ENCODE data around the gene RPS18.
A peak's percentile ranks its signal among the peaks of the same experiment; 100 is the strongest.

Gene RPS18

GRCh38 chr6:33314943-33315792 lies 43.3 kb downstream of the RPS18 start:
- in situ Hi-C loops (cut with MboI; ENCODE audit: low sequenced_read_pairs, unreplicated experiment), result no loop called here
- DNase-seq (ENCODE audit: low spot score), result peak; percentile 31
- no peak for TF ChIP-seq CTCF (IDR thresholded peaks at IDR 0.05; ENCODE audit: borderline replicate concordance, control extremely low read depth, extremely low read depth, insufficient read depth, missing control alignments)

GRCh38 chr6:33315793-33316602 lies 44.1 kb downstream of the RPS18 start:
- TF ChIP-seq CTCF (IDR thresholded peaks at IDR 0.05; ENCODE audit: borderline replicate concordance, control extremely low read depth, extremely low read depth, insufficient read depth, missing control alignments), result no peak
- in situ Hi-C loops (cut with MboI; ENCODE audit: low sequenced_read_pairs, unreplicated experiment), result no loop called here
- DNase-seq (ENCODE audit: low spot score), result no peak

- no peak for TF ChIP-seq CTCF (IDR thresholded peaks at IDR 0.05; ENCODE audit: borderline replicate concordance, control extremely low read depth, extremely low read depth, insufficient read depth, missing control alignments)
- in situ Hi-C loops (cut with MboI; ENCODE audit: low sequenced_read_pairs, unreplicated experiment), result no loop called here
- no peak for DNase-seq (ENCODE audit: low spot score)
Observed at GRCh38 chr6:33316603-33317418, 44.9 kb downstream of the RPS18 start.

GRCh38 chr6:33317419-33317668 lies 45.5 kb downstream of the RPS18 start:
- no peak for TF ChIP-seq CTCF (IDR thresholded peaks at IDR 0.05; ENCODE audit: borderline replicate concordance, control extremely low read depth, extremely low read depth, insufficient read depth, missing control alignments)
- in situ Hi-C loops (cut with MboI; ENCODE audit: low sequenced_read_pairs, unreplicated experiment), result no loop called here
- no peak for DNase-seq (ENCODE audit: low spot score)

- in situ Hi-C loops (cut with MboI; ENCODE audit: low sequenced_read_pairs, unreplicated experiment), result no loop called here
- TF ChIP-seq CTCF (IDR thresholded peaks at IDR 0.05; ENCODE audit: borderline replicate concordance, control extremely low read depth, extremely low read depth, insufficient read depth, missing control alignments), result no peak
- peak; percentile 90 for DNase-seq (ENCODE audit: low spot score)
Observed at GRCh38 chr6:33317669-33318425, 46.0 kb downstream of the RPS18 start, which contains the start of gene ZBTB22. Gene ZBTB22, minus strand, starts transcription at chr6:33317744. Its CDS starts 828 bp downstream, at chr6:33316916.

All from GM13976 (cell line).